ENCODE results near the gene C5orf52. TPM values are rescaled to one million over a fixed set of nuclear protein-coding genes. Genes with fewer than 3 reads are reported as not detected.

Gene C5orf52
- total and polyA plus RNA-seq, 2 experiments from 2014 or later = not detected

- H2AFZ ChIP-seq = no peak overlapping the region
- no peaks in the 10 kb centered on the region for H3K4me1 ChIP-seq (ENCODE audit: insufficient read depth)
- no peaks in the 10 kb centered on the region for H3K79me2 ChIP-seq
- WGBS (ENCODE audit: low lambda C conversion rate, missing lambda C conversion rate) = 91% methylated on average over 2 of the region's 2 CpGs
- H4K20me1 ChIP-seq (ENCODE audit: insufficient read depth, poor library complexity, severe bottlenecking) = no peaks in the 10 kb centered on the region
- no peaks in the 10 kb centered on the region for H3K9me3 ChIP-seq (ENCODE audit: low read depth)
- H3K27me3 ChIP-seq = no peaks in the 10 kb centered on the region
- no peak overlapping the region for H3K4me2 ChIP-seq
- DNase-seq (ENCODE audit: low spot score) = no peak
- H3K27ac ChIP-seq = no peak overlapping the region
- TF ChIP-seq EZH2 (IDR thresholded peaks at IDR 0.05; ENCODE audit: borderline replicate concordance) = no peak
- no peak for TF ChIP-seq CTCF (IDR thresholded peaks at IDR 0.05; ENCODE audit: poor library complexity)
- TF ChIP-seq EZH2phosphoT487 (IDR thresholded peaks at IDR 0.05; ENCODE audit: low read depth, severe bottlenecking, unreplicated experiment) = no peak
- no peak overlapping the region for H3K4me3 ChIP-seq
- no peaks in the 10 kb centered on the region for H3K9me2 ChIP-seq (replicated peaks; ENCODE audit: insufficient read depth)
- no peaks in the 10 kb centered on the region for H3K36me3 ChIP-seq (replicated peaks; ENCODE audit: insufficient read depth, low read depth)
Observed at GRCh38 chr5:157630341-157630740, 41.0 kb upstream of the C5orf52 start.

- H4K20me1 ChIP-seq (ENCODE audit: insufficient read depth, poor library complexity, severe bottlenecking) = no peaks in the 10 kb centered on the region
- H3K9me2 ChIP-seq (replicated peaks; ENCODE audit: insufficient read depth) = no peaks in the 10 kb centered on the region
- H2AFZ ChIP-seq = no peak overlapping the region
- H3K79me2 ChIP-seq = no peaks in the 10 kb centered on the region
- H3K4me3 ChIP-seq = no peak overlapping the region
- no peak overlapping the region for H3K4me2 ChIP-seq
- 91% methylated on average over 9 of the region's 9 CpGs for WGBS (ENCODE audit: low lambda C conversion rate, missing lambda C conversion rate)
- H3K27ac ChIP-seq = no peak overlapping the region
- TF ChIP-seq EZH2phosphoT487 (IDR thresholded peaks at IDR 0.05; ENCODE audit: low read depth, severe bottlenecking, unreplicated experiment) (no peak), CTCF (IDR thresholded peaks at IDR 0.05; ENCODE audit: poor library complexity) (no peak), EZH2 (IDR thresholded peaks at IDR 0.05; ENCODE audit: borderline replicate concordance) (no peak)
- no peaks in the 10 kb centered on the region for H3K4me1 ChIP-seq (ENCODE audit: insufficient read depth)
- no peak for DNase-seq (ENCODE audit: low spot score)
- H3K9me3 ChIP-seq (ENCODE audit: low read depth) = no peaks in the 10 kb centered on the region
- H3K27me3 ChIP-seq = no peaks in the 10 kb centered on the region
- no peaks in the 10 kb centered on the region for H3K36me3 ChIP-seq (replicated peaks; ENCODE audit: insufficient read depth, low read depth)
Observed at GRCh38 chr5:157640406-157641066, 30.8 kb upstream of the C5orf52 start.

GRCh38 chr5:157648275-157648990 is 22.9 kb upstream of the C5orf52 start:
- H3K9me3 ChIP-seq (ENCODE audit: low read depth) = no peaks in the 10 kb centered on the region
- H2AFZ ChIP-seq = no peak overlapping the region
- no peak for TF ChIP-seq CTCF (IDR thresholded peaks at IDR 0.05; ENCODE audit: poor library complexity)
- no peak for TF ChIP-seq EZH2 (IDR thresholded peaks at IDR 0.05; ENCODE audit: borderline replicate concordance)
- TF ChIP-seq EZH2phosphoT487 (IDR thresholded peaks at IDR 0.05; ENCODE audit: low read depth, severe bottlenecking, unreplicated experiment) = no peak
- H3K4me1 ChIP-seq (ENCODE audit: insufficient read depth) = no peaks in the 10 kb centered on the region
- H3K79me2 ChIP-seq = no peaks in the 10 kb centered on the region
- DNase-seq (ENCODE audit: low spot score) = no peak
- H3K36me3 ChIP-seq (replicated peaks; ENCODE audit: insufficient read depth, low read depth) = no peaks in the 10 kb centered on the region
- no peak overlapping the region for H3K27ac ChIP-seq
- 93% methylated on average over 7 of the region's 7 CpGs for WGBS (ENCODE audit: low lambda C conversion rate, missing lambda C conversion rate)
- H4K20me1 ChIP-seq (ENCODE audit: insufficient read depth, poor library complexity, severe bottlenecking) = no peaks in the 10 kb centered on the region
- no peak overlapping the region for H3K4me2 ChIP-seq
- no peaks in the 10 kb centered on the region for H3K9me2 ChIP-seq (replicated peaks; ENCODE audit: insufficient read depth)
- no peak overlapping the region for H3K4me3 ChIP-seq
- no peaks in the 10 kb centered on the region for H3K27me3 ChIP-seq

Data from hepatocyte (in vitro differentiated cells).